ENCODE results near the gene CST7. TPM values are rescaled to one million over a fixed set of nuclear protein-coding genes. Genes with fewer than 3 reads are reported as not detected.

Gene CST7
- total and polyA plus RNA-seq, 7 donors: 0.13 to 1.2 (median 0.55) TPM

DNA sequence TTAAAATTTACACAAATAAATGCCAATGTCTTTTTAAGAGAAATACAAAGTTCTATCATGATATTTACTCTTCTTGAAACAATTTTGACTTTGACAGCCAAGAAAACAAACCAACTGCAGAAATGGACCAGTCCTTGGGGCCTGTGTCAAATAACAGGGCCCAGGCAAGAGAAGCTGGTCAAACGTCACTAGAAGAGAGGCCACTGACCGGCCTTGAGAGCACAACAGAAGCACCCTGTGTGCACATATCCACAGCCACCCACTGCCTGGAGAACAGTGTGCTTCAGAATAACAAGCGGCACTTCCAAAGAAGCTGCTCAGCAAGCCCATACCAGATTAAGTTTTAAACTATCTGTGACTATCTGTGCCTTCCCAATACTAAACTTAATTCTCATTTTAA lies 28.7 kb downstream of the CST7 start:
- Histone ChIP-seq H3K9me3 (no peaks in the 10 kb centered on the region), H3K27ac (no peak overlapping the region), H3K27me3 (ENCODE audit: insufficient read depth in 3 of 3, low read length in 2 of 3) (no peaks in the 10 kb centered on the region), H3K4me3 (no peak overlapping the region), H3K4me1 (peaks cover 4% of the 10 kb centered on the region), H3K36me3 (ENCODE audit: insufficient read depth in 1 of 2, low read depth in 1 of 2) (peaks cover 0 to 49% of the 10 kb centered on the region in 2 donors)
- intact Hi-C loops (cut with DNase I): no loop called here
- WGBS, 3 donors: 64 to 77% (median 70%) methylated on average over 3 of the region's 3 CpGs
- TF ChIP-seq, protein P1, sequence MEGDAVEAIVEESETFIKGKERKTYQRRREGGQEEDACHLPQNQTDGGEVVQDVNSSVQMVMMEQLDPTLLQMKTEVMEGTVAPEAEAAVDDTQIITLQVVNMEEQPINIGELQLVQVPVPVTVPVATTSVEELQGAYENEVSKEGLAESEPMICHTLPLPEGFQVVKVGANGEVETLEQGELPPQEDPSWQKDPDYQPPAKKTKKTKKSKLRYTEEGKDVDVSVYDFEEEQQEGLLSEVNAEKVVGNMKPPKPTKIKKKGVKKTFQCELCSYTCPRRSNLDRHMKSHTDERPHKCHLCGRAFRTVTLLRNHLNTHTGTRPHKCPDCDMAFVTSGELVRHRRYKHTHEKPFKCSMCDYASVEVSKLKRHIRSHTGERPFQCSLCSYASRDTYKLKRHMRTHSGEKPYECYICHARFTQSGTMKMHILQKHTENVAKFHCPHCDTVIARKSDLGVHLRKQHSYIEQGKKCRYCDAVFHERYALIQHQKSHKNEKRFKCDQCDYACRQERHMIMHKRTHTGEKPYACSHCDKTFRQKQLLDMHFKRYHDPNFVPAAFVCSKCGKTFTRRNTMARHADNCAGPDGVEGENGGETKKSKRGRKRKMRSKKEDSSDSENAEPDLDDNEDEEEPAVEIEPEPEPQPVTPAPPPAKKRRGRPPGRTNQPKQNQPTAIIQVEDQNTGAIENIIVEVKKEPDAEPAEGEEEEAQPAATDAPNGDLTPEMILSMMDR (IDR thresholded peaks at IDR 0.05): no peak
- no peak for DNase-seq
- ATAC-seq: no peak

DNA sequence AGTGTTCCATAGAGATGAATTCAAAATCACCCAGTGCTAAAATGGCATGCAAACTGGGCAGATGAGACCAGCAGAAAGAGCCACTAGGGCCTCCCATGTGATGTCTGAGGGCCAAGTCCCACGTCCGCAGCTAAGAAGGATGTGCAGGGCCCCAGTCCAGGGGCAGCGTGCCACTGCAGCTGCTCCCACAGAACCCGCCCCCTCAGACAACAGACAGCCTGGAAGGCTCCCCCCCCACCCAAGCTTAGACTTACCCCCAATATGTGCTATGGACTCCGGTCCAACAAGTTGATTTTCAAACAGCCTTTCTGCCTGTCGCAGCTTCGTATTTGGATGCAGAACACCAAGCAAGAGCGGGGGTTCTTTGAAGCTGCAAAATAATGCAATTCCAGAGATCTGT lies 29.4 kb downstream of the CST7 start:
- Histone ChIP-seq H3K27ac (no peak overlapping the region), H3K4me1 (peaks cover 4% of the 10 kb centered on the region), H3K4me3 (no peak overlapping the region), H3K27me3 (ENCODE audit: insufficient read depth in 3 of 3, low read length in 2 of 3) (no peaks in the 10 kb centered on the region), H3K36me3 (ENCODE audit: insufficient read depth in 1 of 2, low read depth in 1 of 2) (peaks cover 0 to 49% of the 10 kb centered on the region in 2 donors), H3K9me3 (no peaks in the 10 kb centered on the region)
- TF ChIP-seq, protein P1 (IDR thresholded peaks at IDR 0.05): no peak
- peak in 3 of 4 donors; percentile 60 to 73 (median 70) for ATAC-seq
- peak in 1 of 2 donors; percentile 79 for DNase-seq
- WGBS, 3 donors: 37 to 52% (median 47%) methylated on average over 8 of the region's 8 CpGs
- intact Hi-C loops (cut with DNase I): no loop called here

DNA sequence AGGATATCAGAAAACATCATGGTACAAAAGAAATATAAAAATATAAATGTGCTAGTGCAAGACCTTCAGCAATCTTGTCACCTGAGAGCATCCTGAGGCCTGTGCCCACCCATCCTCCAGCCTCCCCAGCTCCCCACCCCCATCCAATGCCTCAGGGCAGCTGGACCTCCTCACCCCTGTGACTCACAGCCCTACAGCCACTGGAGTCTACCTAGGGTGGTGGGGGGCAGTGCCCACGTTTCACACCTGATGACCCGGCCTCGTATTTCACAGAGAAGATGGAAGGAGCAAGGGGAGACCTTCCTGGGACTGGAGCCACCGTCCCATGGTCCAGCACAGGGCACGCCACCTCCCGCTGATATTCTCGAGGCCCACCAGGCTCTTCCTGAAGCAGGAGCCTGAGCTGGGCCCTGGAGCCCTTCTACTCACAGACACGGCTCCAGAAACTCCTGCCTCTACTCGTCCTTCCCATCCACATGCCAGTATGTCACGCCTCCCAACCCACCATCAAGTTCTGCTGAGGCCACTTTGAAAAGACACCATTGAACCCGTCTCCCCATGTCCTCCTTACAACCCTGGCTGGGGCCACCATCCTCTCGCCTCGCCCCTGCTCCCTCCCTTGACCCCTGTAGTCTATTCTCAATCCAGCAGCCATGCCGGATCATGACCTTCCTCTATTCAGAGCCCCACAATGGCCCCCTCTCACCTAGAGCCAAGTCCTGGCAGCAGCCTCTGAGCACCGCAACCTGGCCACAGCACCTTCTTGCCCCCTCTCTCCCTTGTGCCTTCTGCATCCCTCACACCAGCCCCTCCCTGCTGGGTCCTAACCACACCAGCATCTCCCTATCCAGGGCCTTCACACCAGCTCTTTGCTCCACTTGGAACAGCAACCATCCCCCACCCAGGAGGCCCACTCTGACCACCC lies 30.2 kb downstream of the CST7 start:
- Histone ChIP-seq H3K27ac (no peak overlapping the region), H3K27me3 (ENCODE audit: insufficient read depth in 3 of 3, low read length in 2 of 3) (no peaks in the 10 kb centered on the region), H3K4me1 (peaks cover 6% of the 10 kb centered on the region), H3K4me3 (no peak overlapping the region), H3K36me3 (ENCODE audit: insufficient read depth in 1 of 2, low read depth in 1 of 2) (peaks cover 0 to 52% of the 10 kb centered on the region in 2 donors), H3K9me3 (no peaks in the 10 kb centered on the region)
- DNase-seq (no peak), ATAC-seq (peak in 2 of 4 donors; percentile 38 to 39)
- WGBS, 3 donors: 95 to 97% (median 96%) methylated on average over 15 of the region's 15 CpGs
- intact Hi-C loops (cut with DNase I): no loop called here
- TF ChIP-seq, protein P1 (IDR thresholded peaks at IDR 0.05): no peak

DNA sequence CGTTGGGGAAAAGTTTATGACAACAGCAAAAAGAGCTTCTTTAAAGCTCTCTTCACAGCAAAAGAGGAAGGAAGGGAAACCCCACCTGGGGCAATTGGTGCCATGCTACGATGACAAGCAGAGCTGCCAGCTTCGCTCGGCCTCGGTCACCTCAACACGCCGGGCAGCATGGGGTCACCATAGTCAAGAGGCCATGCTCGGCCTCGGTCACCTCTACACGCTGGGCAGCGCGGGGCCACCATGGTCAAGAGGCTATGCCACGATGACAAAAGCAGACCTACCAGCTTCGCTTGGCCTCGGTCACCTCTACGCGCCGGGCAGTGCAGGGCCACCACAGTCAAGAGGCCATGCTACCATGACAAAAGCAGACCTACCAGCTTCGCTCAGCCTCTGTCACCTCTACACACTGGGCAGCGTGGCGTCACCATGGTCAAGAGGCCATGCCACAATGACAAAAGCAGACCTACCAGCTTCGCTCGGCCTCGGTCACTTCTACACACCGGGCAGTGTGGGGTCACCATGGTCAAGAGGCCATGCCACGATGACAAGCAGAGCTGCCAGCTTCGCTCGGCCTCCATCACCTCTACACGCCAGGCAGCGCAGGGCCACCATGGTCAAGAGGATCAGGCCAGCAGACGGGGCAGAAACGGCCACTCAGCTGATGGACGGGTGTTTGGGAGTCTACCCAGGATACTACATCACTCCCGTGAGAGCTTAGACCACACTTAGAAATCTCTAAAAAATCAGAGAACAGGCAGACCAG lies 31.4 kb downstream of the CST7 start:
- H3K36me3 ChIP-seq (ENCODE audit: insufficient read depth in 1 of 2, low read depth in 1 of 2): peaks cover 0 to 45% of the 10 kb centered on the region in 2 donors
- WGBS, 3 donors: 96 to 98% (median 97%) methylated on average over 34 of the region's 34 CpGs
- TF ChIP-seq, protein P1 (IDR thresholded peaks at IDR 0.05): no peak
- peaks cover 17% of the 10 kb centered on the region for H3K4me1 ChIP-seq
- intact Hi-C loops (cut with DNase I): loop anchor here in 1 of 2 donors (10.0 kb wide), 1 partner anchor 634 kb away; no protein-coding TSS in a partner anchor
- ATAC-seq (no peak), DNase-seq (no peak)
- H3K9me3 ChIP-seq: no peaks in the 10 kb centered on the region
- no peak overlapping the region for H3K4me3 ChIP-seq
- no peaks in the 10 kb centered on the region for H3K27me3 ChIP-seq (ENCODE audit: insufficient read depth in 3 of 3, low read length in 2 of 3)
- no peak overlapping the region for H3K27ac ChIP-seq
